ENCODE data around the gene DUSP21.
"Not testable (repeated sequence)": the region's sequence is repeated elsewhere in the genome, so short reads cannot be mapped to it uniquely, and the experiment has no call there.

DUSP21 gene

DNA sequence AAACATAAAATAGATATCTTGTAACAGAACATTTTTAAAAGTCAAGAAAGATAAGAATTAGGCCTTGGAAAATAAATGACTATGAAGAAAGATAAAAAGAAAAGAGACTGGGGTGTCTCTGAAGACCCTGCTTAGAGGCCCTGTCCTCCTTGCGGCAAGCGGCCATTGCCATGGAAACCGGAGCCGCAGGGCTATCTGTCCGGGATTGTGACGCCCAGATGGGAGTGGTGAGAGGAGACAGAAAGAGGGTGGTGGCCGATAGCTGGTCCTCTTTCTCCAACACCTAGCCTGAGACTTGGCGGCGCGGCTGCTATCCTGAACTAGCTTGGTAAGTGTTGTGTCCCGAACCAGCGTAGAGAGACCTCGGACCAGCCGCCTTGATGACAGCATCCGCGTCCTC lies at the start of gene DUSP21:
Gene DUSP21 (plus strand): TSS at position 269 of the 400 bp plus-strand sequence. CDS start 112 bp downstream, at position 381.
- no peak for DNase-seq

DNA sequence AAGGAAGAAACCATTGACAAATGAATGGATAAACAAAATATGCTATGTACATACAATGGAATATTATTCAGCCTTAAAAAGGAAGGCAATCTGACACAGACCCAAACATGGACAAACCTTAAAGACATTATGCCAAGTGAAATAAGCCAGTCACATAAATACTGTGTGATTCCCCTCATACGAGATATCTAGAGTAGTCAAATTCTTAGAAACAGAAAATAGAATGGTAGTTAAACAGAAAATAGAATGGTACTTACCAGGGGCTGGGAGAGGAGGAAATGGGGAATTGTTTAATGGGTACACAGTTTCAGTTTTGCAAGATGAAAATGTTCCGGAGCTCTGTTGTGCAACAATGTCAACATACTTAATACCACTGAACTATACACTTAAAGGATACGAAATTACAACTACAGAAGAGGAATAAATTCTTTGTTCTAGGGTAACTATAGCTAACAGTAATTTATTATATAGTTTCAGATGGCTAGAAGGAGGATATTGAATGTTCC lies 47.8 kb upstream of the DUSP21 start:
- no peak for DNase-seq

GRCh38 chrX:44802613-44803012 lies 41.2 kb upstream of the DUSP21 start:
- no peak for DNase-seq

- no peak for DNase-seq
Measured at GRCh38 chrX:44815681-44816080, 28.1 kb upstream of the DUSP21 start.

GRCh38 chrX:44816367-44816766 lies 27.5 kb upstream of the DUSP21 start:
- no peak for DNase-seq

DNA sequence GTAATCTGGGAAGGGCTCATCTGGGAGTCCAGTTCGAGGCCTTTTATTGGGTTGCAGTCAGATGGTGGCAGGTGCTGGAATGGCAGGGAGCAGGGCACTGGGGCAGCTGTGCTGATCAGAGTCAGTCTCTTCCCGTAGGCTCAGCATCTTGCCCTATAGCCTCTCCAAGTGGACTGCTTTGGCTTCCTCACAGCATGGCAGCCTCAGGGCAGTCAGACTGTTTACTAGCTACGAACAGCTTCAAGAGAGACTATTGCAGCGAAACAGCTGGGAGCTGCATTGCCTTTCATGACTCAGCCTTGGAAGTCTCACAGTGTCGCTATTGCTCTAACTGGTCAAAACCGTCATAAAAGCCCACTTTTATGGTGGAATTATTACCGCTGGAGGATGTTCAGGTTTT lies 26.8 kb upstream of the DUSP21 start:
- no peak for DNase-seq

GRCh38 chrX:44822601-44823000 lies 21.2 kb upstream of the DUSP21 start:
- DNase-seq, result no peak

GRCh38 chrX:44823193-44823592 lies 20.6 kb upstream of the DUSP21 start:
- DNase-seq, result not testable (repeated sequence)

- no peak for DNase-seq
Measured at GRCh38 chrX:44828008-44828605, 15.7 kb upstream of the DUSP21 start.

- DNase-seq, result no peak
Measured at GRCh38 chrX:44829832-44830231, 14.0 kb upstream of the DUSP21 start.

DNA sequence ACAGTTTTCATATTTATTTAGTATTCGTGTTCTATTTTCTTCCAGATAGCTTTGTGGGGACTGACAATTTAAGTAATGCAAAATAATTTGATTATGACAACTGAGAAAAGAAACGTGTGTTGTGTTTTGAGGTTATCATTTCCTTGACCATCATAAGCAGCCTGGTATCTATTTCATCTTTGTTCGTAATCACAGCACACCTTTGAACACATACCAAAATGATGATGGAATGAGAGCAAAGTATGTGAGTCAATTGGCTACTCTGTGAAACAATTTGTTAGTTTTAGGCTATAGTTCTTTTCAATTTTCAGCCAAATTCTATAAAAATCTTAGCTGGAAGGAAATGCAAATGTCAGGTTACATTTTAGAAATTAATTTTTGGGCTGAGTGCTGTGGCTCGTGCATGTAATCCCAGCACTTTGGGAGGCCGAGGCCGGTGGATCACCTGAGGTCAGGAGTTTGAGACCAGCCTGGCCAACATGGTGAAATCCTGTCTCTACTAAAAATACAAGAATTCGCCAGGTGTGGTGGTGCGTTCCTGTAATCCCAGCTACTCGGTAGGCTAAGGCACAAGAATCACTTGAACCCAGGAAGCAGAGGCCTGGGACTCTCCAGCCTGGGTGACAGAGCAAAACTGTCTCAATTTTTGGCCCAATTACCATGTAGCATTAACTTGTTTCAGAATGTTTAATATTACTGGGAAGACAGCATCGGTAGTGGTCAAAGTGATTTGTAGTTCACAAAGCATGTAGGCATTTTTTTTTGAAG lies 1.1 kb upstream of the DUSP21 start:
- DNase-seq, result no peak

- DNase-seq, result no peak
Measured at GRCh38 chrX:44843318-44843702, 511 bp upstream of the DUSP21 start.

DNA sequence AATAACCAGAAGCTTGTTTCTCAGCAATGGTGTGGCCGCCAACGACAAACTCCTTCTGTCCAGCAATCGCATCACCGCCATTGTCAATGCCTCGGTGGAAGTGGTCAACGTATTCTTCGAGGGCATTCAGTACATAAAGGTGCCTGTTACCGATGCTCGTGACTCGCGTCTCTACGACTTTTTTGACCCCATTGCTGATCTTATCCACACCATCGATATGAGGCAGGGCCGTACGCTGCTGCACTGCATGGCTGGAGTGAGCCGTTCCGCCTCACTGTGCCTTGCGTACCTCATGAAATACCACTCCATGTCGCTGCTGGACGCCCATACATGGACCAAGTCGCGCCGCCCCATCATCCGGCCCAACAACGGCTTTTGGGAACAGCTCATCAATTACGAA lies 383 bp downstream of the DUSP21 start:
- no peak for DNase-seq

DNA sequence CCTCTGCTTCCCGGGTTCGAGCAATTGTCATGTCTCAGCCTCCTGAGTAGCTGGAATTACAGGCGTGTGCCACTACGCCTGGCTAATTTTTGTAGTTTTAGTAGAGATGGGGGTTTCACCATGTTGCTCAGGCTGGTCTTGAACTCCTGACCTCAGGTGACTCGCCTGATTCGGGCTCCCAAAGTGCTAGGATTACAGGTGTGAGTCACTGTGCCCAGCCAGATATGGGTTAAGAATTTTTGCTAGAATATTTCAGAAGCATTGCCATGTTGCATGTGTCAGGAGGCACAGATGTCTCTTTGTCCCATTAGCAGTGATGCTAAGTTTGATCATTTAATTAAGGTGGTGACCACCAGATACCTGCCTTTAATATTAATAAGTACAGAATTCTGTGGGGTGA lies 7.1 kb downstream of the DUSP21 start:
- DNase-seq, result not testable (repeated sequence)

DNA sequence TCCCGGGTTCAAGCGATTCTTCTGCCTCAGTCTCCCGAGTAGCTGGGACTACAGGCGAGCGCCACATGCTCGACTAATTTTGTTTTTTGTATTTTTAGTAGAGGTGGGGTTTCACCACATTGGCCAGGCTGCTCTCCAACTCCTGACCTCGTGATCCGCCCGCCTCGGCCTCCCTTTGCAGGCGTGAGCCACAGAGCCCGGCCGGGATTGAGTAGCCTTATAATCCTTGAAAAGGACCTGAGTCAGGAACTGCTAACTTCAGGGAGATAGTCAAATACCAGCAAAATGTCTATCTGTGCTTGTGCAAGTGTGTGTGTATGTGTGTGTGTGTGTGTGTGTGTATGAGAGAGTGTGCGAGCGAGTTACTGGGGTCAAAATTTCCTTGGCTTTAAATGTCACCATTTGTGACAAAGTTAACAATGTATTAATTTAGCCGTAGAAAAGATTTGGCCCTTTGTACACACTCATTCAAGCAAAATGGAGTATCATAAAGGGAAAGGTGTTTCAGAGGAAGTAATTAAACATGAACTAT lies 27.4 kb downstream of the DUSP21 start:
- DNase-seq, result no peak

- peak in 1 of 2 donors; percentile 28 for DNase-seq
Measured at GRCh38 chrX:44871931-44872820, 28.4 kb downstream of the DUSP21 start.

DNA sequence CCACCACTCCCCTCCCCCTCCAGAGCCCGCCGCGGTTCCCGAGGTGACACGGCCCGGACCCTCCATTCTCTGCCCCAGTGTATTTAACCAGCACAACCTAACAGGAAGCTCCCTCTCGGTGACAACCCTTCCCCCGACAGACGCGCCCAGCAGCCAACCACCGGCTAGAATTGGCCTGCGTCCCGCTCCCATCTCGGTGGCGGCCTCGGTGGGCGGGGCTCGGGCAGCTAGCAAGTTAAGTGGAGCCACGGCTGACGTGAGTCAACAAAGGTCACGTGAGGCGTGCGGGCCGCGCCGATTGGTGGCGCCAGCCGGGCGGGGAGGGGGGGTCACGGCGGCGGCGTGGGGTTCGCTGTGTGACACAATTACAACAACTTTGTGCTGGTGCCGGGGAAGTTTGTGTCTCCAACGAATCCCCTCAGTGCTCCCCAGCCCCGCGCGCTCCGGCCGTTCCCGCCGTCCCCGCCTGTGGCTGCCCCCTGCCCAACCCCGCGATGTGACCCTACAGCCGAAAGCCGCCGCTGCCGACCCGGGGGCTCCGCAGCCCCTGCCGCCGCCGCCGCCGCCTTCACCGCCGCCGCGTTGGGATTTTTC lies 29.1 kb downstream of the DUSP21 start, which contains the start of gene KDM6A:
Gene KDM6A (plus strand): TSS at position 368 of the 594 bp plus-strand sequence. CDS start 364 bp downstream, outside the sequence.
- DNase-seq, result peak; percentile 95 to 99

- peak; percentile 41 to 54 for DNase-seq
Measured at GRCh38 chrX:44873415-44874276, 29.8 kb downstream of the DUSP21 start.

- DNase-seq, result peak; percentile 32 to 60
Measured at GRCh38 chrX:44874420-44875184, 30.8 kb downstream of the DUSP21 start.

- no peak for DNase-seq
Measured at GRCh38 chrX:44875185-44875489, 31.3 kb downstream of the DUSP21 start.

DNA sequence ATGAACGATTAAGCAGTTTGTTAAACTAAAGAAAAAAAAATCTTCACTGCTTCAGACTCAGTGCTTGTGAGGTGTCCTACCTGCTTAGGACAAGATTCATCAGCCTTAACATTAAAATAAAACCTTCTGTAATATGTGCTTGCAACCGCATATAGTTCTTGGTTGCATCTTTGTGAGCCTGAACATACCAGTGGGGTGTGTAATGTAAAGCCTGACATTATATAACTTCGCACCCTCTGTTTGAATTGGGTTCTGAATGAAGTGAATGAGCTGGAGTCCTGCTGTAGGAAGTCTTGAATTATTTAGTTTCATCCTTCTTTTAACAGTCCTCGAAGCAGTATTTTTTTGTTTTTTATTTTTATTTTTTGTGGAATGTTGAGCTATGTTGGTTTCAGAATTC lies 32.3 kb downstream of the DUSP21 start:
- no peak for DNase-seq
